NCI-H2196 (cell line): ENCODE data around the gene NYAP1.
A peak's percentile ranks its signal among the peaks of the same experiment; 100 is the strongest.

Source experiments
- DNase-seq: peaks from one replicate; lab custom pipeline; 2025; ENCODE audit not compliant: unreplicated experiment; lab: John Stamatoyannopoulos, UW

NYAP1 gene

DNA sequence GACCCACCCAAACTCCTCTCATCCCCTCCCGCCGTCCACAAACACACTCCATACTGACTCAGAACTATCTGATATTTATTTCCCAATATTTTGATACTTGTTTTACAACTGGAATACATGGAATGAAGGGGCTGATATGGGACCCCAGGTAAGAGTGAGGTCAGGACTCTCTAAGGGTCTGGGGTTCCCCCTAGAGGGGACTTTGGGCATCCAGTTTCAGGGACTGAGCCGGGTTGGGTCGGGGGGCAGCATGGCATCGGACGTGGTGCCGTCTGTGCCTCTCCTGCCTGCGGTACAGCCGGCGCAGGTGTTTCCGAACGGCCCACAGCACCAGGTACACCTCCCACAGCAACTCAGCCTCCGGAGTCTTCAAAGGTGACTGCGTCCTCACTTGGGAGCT, 27.2 kb upstream of the NYAP1 start:
- no peak for DNase-seq

DNA sequence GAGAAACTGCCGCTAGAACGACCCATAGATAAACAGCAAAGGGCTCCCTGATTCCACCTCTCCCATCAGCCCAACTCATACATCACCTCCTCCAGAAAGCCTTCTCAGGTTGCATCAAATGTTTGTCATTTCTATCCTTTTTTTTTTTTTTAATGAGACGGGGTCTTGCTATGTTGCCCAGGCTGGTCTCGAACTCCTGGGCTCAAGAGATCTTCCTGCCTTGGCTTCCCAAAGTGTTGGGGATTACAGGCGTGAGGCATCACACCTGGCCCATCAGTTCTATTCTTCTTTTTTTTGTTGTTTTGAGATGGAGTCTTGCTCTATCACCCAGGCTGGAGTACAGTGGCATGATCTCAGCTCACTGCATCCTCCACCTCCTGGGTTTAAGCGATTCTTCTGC, 26.7 kb upstream of the NYAP1 start:
- no peak for DNase-seq

DNA sequence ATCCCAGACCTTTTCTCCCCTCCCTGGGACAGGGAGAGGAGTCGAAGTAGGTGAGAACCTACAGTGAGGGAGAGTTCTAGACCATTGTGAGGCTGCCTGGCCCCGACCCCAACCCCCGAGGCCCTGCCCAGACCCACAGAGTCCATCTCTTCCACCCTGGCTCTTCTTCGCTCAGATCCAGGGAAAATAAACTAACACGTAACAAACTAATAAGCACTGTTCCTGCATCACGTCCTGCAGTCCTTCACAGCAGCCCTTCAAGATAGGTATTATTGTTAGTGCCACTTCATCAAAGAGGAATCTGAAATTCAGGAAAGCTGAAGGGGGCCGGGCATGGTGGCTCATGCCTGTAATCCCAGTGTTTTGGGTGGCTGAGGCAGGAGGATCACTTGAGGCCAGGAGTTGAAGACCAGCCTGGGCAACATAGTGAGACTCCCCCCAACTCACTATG, 19.5 kb upstream of the NYAP1 start, which contains the start of gene SPACDR:
SPACDR (minus strand) TSS at position 51 of the 451 bp plus-strand sequence. CDS start 235 bp downstream, outside the sequence.
- no peak for DNase-seq

DNA sequence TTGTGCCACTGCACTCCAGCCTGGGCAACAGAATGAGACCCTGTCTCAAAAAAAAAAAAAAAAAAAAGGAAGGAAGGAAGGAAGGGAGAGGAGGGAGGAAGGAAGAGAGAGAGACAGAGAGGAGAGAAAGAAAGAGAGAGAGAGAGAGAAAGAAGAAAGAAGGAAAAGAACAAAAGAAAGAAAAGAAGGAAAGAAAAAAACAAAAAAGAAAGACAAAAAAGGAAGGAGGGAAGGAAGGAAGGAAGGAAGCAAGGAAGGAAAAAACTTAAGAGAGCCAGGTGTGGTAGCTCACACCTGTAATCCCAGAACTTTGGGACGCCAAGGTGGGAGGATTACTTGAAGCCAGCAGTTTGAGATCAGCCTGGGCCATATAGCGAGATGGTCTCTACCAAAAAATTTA, 18.9 kb upstream of the NYAP1 start:
- no peak for DNase-seq

DNA sequence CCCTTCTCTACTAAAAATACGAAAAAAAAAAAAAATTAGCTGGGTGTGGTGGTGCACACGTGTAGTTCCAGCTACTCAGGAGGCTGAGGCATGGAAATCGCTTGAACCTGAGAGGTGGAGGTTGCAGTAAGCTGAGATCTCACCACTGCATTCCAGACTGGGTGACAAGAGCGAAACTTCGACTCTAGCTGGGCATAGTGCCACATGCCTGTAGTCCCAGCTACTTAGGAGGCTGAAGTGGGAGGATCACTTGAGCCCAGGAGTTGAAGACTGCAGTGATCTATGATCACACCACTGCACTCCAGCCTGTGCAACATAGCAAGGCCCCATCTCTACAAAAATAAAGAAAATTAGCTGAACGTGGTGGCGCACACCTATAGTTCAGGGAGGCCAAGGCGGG, 18.4 kb upstream of the NYAP1 start:
- no peak for DNase-seq

DNA sequence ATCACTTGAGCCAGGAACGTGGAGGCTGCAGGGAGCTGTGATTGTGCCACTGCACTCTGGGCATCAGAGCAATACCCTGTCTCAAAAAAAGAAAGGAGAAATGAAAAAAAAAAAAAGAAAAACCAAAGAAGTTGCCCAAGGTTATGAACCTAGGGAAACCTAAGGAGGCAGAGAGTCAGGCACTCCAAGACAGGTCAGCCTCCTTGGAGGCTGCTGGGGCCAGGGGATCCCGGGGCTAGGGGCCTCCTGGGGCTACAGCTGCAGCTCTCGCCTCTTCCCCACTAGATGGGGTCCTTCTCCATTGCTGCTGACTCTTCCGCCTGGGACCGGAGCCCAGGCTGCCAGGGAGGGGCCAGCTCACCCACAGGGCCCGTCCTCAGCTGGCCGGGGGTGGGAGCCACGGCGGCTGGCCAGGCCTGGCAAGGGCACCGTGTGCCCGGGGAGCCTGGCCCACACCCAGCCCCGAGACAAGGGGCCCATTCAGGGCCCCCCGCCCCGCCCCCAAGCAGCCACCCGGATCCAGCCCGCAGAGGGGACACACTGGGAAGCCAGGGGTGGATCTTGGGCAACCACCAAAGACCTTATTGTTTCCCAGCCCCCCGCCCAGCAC, 17.9 kb upstream of the NYAP1 start:
- peak; percentile 80 for DNase-seq

DNA sequence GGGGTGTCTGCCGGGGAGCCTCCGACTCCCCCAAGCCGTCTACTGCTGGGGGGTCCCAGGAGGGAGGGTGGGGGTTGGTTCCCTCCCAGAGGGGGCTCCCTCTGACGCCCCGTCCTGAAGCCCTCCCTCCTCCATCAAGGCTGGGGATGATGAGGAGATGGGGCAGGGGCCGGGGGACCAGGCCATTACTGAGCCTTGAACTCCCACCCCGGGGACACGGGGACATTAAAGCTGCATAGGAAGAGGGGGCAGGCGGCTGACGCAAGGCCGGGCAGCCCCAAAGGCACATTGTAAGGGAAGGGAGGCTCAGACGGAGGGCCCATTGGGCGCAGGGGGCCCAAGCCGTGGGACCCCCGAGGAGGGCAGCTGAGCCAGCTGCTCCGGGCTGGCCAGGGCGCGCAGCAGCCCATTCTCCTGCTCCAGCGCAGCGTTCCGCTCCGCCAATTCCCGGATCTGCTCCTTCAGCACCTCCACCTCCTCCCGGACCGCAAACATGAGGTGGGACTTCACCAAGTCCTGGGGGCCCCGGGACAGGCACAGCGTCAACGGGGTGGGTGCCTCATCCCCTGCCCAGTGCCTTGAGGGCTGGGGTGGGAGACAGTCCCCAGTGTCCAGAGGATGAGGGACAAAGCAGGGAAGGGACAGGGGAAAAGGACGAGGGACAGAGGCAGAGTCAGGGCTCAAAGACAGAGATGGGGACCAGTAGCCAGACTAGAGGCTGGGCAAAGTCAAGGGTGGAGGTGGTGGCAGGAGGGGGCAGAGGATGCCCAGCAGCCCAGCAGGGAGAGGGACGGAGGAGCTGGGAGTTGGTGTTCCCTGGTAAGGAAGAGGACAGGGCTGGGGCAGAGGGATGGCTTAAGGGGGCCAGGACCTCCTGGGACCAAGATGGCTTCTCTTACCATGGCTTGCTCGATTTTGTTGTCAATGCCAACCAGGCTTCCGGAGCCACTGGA, 16.8 kb upstream of the NYAP1 start:
- no peak for DNase-seq

DNA sequence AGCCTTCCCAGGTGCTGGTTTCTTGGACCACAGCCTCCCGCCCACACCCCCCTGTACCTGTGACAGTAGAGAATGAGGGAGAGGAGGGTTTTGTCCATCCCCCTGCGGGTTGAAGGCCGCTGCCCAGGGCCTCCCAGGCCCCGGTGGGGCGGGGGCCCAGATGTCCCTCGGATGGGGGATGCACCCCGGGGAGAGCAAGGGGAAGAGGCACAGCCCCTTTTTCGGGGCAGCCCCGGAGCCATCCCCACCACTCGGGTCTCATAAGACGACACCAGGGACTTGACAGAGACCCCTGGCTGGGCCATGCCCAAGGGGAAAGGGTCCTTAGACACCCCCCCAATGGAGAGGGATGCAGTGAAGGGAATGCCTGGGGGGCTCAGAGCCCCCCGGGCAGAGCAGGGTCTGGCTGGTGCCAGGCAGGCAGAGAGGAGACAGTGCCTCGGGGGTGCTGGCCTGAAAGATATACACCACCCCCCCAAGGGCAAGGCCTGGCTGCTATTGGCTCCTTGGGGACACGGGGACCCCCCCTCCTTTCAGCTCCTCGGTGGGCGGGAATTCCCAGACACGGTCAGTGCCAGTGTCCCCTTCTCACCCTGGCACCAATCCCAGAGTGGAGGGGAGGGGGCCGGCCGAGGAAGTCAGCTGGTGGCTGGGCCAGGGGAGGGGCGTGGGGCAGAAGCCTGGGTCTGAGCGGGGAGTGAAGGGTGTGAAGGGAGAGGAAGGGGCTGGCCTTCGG, 15.9 kb upstream of the NYAP1 start:
- DNase-seq = no peak

DNA sequence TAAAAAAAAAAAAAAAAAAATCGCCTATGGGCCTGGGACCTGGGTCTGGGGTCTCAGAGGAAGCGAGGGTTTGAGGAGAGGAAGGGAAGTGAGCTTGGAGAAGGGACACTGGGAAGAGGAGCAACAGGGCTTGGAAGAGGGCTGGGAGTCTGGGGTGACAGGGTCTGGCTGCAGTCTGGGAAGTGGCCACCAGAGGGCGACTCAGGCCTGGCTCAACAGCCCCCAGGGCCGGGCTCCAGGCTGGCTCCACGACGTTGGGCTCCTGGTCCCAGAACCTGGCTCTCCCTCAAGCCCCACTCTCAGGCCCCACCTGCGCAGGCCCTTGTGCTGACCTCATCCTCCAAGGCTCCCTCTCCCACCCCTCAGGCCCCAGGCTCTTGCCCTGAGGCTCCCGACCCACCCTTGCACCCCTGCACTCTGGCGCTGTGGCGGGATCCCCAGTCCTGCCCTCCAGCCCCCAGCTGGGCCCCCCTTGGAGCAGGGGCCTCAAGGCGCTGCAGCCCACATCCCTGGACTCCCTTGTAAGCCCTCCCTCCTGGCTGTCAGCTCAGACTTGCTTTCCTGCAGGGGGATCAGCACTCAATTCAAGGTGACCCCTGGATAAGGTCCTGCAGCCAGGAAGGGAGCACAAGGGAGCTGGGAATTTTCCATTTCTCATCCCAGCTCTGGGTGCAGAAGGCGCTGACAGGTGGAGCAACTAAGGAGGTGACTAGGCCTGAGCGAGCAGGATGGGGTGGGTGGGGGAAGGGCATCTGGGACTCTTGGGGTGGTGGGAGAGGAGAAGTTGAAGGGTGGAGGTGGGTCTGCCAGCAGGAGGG, 14.3 kb upstream of the NYAP1 start:
- DNase-seq = peak; percentile 84

DNA sequence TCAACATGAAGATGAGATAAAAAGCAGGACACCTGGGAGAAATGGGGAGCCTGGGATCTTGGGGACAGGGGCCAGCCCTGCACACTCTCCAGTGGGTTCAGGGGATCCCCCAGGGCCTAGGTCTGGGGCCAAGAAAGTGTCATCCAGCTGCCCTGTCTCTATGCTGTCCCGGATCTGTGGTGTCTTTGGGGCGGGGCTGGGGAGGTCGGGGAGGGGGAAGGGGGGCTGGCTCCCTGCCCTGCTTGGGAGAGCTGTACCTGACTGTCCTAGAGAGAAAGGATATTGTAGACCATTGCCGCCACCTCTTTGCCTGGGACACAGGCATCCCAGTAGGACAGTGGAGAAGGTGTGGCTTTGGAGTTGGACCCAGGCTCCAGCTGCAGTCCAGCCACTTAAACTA, 12.7 kb upstream of the NYAP1 start:
- no peak for DNase-seq

DNA sequence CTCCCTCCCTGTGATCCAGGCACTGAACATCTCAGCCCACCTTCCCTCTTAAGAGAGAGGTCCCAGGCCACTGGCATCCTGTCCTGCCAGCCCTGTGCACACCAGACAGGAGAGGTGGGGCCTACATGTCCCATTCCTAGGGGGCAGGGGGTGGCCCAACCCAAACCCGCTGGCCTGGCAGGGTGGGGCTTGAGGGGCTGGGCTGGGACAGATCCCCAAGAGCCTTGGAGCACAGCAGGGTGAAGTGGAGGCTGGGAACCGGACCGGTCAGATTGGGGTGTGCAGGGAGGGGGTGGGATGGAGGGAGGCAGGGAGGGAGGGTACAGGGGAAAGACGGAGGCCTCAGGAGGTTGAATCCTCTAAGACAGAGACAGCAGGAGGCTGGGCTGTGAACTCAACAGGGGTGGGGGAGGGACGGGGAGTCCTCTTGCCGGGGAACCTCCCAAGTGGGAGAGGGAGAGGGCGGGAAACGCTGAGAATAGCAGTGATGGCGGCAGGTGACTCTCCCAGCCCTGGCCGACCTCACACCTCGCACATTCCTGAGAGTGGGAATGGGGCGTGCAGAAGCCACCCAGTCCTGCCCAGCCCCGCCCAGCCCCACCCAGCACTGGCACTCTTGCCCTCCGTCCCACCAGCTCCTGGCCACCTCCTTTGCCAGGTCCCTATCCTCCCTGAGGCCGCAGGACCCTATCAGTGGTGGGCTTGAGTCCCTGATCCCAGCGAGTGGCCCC, 11.4 kb upstream of the NYAP1 start:
- no peak for DNase-seq

DNA sequence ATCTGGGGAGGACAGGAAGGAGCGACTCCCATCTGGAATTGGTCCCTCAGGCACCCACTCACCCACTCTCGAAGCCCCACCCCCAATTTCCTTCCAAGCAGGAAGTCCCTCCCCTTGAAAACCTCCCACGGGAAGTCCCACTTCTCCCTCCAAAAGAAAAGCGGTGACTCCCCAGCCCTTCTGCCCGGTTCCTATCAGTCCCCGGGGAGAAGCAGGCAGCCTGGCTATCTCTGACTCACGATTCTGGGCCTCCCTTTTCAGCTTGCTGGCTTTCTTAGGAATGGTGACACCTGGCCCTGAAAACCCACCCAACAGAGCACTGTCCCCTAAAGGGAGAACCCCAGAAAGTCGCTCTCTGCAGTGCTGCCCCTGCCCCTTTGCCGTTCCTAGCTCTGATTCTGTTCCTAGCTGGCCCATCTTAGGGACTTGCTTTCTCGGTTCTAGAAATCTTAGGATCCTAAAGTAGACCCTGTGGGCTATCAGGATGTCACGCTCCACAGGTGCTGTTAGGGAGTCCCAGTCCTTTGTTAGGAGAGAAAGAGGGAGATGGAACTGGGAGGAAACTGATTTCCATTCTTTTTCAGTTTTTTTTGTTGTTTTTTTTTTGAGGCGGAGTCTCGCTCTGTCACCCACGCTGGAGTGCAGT, 10.8 kb upstream of the NYAP1 start:
- DNase-seq = no peak

DNA sequence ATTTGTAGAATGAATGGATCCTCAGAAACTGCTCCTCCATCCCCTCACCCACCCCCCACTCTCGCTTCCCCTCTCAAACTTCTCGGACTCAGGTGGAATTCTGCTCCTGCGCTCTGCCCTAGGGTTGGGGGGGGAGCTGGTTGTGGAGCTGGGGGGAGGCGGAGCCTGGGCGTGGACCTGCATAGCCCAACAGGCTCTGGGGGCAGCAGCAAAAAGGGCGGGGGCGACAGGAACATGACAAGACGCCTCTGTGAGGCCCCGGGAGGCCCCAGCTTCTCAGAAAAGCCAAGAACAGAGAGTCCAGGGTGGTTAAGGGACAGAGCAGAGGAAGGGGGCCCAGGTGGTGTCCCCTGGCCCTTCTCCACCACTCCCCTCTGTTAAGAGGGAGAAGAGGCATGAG, 8.2 kb upstream of the NYAP1 start:
- no peak for DNase-seq

DNA sequence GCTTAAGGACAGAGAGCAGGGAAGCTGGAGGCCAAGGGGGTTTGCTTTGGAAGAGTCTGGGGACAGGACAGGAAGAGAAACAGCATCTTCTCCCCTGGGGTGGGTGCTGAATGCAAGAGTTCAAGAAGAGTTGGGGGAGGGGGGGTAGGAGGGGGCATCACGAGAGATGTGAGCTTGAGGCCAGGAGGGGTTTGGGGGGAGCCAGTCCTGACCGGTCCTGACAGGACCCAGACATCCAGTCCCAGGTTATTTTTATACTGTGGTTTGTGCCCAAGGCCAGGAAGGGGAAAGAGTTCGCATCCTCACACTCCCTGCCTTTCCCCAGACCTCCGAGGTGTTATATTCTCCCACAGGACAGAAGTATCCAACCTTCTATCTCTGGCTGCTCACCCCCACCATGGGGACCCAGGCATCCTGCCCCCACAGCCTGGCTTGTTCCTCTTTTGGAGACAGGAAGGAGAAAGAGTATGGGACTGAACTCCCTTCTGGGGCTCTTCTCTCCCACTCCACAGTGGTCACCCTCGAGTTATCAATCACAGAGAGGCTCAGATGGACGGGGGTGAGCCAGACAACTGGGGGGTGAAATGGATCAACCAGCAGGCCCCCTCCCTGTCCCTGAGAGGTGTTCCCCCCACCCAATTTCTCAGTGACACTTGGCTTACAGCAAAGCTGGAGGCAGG, 7.5 kb upstream of the NYAP1 start:
- no peak for DNase-seq

DNA sequence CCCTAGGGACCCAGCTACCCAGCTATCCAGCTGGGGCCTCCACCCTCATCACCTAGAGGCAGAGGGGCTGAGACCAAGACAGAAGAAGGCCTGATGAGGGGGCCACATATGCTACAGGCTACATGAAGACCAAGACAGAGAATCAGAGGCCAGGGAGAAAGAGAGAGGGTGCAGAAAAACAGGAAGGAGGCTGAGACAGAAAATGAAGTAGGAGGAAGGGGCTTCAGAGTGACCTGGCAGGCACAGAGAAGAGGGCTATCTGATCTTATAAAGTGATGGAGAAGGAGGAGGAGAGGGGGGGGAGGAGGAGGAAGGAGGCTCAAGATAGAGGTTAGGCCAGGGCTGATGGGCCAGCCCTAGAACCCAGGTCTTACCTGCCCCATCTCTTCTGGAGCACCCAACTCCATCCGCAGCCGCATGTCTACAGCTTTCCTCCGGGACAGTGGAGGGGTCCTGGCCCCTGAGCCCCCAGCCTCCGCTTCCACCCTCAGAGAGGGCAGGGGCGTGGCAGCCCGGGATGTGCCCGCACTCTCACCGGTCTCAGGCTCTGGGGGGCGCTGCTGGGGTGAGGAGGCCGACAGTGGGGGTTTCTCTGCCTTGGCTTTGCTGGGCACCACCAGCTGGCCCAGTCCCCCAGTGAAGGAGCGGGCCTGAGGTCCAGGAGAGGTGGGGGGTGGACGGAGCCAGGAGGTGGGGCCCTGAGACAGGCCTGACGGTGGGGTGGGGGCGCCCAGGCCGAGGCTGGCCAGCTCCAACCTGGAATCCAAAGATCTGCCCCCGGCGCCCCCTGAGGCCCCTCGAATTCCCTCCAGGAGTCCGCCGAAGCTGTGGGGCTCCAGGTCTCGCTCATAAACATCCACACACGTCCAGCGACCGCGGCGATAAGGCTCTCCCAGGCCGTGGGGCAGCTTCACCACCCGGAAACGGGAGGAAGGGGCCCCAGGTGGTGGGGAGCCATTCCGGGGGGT, 6.5 kb upstream of the NYAP1 start:
- DNase-seq = no peak

DNA sequence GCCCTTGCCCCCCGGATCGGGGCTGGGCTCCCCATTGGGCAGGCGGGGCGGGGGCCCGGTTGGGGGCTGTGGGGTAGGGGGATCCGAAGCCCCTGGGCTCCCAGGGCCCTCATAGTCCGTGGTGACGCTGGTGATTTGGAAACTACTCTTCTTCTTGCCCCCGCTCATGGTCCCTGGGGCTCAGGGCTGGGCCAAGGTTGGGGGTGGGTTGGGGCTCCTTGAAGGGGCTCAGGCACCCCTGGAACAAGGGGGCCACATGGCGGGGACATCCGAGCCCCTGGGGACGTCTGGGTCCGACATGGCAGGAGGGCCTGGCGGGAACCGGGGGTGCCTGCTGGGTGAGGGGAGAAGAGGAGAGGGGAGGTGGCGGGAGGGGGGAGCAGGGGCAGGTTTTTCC, 5.9 kb upstream of the NYAP1 start:
- no peak for DNase-seq

DNA sequence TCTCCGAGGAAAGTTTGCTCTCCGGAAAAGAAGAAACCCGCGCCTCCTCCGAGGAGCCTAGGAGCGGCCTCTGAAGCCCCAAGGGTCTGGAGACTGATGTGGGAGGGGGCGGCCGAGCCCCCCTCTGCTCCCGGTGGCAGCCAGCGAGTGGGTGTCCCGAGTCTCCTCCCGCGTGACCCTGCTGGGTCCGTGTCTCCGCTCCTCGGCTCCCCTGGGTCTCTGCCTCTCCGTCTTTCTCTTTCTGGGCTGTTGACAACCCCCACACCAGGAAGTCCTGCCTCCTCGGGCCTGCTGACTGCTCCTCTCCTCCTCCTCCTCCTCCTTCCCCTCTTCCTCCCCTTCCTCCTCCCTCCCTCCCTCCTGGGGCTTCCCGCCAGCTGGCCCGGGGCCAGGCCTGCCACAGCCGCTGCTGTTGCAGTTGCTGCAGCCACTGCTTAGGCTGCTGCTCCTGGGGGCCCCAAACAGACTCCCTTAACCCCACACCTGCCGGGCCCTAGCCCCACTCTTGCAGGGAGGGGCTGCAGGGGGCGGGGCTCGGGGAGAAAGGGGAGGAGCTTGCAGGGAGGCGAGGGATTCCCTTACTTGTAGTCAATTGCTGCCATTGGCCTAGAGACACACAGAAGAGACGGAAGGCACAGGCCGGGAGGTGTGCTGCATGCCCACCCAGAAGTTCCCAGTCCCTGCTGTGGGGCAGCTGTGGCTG, 4.6 kb upstream of the NYAP1 start, which contains the start of gene TSC22D4:
TSC22D4 (minus strand) TSS at position 257 of the 703 bp plus-strand sequence. CDS start 1,176 bp downstream, outside the sequence.
- DNase-seq = peak; percentile 78
